Medulla oblongata (tissue), 1 donor: ENCODE data around the gene EXOSC7.

Experiments
- DNase-seq: peaks from one replicate; pipeline ENCODE4 v3.0.0-alpha.2; 2015; ENCODE audit errors: extremely low spot score

EXOSC7 gene

DNA sequence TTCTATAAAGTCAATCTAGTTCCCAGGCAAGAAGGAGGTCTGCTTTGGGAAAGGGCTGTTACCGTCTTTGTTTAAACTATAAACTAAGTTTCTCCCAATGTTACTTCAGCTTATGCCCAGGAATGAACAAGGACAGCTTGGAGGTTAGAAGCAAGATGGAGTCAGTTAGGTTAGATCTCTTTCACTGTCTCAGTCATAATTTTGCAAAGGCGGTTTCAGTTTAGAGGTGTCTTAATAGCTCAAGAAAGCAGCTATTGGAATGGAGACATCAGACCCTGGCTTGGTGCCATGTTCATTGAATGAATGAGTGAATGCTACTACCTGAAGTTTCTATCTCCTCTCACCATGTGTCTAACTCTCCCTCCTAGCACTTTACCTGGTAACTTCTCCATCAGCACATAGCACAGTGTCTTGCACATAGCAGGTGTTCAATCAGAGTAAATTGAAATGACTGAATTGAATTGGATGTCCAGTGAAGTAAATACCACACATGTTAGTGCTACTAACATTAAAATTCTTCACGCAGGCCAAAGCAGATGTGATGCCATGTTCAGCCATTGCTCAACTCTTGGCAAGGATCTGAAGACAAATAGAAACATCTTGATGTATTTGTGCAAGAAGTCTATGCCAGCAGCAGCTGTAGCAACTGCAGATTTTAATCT is 78.3 kb downstream of the EXOSC7 start:
- no peak for DNase-seq

DNA sequence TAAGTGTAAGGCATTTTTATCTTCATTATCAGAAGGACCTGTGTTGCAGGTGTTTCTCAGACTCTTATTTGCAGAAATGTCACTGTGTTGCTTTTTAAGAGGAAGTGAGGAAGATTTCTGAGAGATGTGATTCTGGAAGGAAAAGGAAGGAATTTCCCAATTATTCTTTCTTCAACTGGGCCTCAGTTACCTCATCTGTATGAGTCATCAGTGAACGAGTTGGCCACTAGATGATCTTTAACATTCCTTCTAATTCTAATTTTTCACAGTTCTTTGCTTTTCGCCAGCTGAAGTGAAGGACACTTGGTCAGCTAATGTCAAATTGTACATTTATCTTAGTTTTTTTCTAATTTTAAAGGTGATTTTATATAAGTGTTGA is 79.0 kb downstream of the EXOSC7 start:
- DNase-seq, result no peak

DNA sequence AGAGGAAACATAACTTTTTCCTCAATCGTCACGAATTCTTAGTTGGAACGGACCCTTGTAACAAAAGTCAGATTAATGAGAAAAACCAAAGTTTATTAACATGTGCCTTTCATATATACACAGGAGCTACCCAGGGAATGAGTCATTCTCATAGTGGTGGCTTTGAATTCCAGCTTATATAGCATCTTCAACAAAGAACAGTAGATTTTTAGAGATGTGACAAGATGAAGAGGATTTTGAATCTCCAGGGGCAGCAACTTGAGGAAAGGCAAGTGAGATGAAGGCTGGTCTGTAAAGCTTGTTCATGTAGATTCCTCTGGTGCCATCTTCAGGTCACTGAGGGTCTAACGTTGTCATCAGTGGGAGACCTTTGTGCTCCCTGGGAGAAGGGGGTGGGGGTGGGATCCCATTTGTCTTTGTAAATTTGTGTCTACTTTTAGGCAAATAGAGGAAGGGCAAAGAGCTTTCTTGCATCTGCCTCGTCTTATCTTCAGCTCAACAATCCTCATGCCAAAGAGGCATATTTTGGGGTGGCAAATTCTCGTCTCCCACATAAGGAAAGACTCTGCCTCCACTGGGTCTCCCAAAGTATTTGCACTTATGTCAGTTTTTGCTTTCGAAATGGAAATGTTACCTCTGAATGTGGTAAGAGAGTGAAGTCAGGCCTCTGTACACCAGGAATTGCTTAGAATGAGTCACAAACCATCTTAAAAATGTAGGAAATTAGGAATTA is 79.5 kb downstream of the EXOSC7 start:
- no peak for DNase-seq

DNA sequence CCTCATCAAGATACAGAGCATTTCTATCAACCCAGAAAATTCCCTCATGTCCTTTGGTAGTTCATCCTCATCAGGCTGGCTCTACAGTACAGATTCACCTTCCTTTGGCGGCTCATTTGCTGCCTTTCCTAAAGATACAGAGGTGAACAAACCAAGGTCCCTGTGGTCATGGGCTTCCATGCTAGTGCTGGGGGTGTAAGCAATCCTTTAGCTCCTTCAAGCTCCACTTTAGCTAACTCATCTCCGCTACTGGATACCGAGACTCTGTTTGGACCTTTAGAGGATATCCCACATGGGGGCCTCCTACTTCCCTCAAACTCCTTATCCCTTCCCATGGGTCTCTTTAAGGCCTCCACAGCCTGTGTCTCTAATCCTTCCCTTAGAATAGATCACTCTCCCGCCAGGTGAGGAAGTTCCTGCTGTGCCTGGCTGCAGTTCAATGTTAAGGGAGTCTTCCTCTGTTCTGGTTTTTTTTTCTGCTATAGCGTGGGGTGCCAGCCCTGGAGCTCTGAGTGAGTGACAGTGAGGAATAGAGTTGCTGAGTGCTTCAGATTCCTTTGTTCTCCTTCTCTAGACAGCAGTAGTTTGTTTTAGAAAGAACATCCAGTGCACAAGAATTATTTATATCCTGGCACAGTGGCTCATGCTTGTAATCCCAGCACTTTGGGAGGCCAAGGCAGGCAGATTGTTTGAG is 80.7 kb downstream of the EXOSC7 start:
- no peak for DNase-seq

DNA sequence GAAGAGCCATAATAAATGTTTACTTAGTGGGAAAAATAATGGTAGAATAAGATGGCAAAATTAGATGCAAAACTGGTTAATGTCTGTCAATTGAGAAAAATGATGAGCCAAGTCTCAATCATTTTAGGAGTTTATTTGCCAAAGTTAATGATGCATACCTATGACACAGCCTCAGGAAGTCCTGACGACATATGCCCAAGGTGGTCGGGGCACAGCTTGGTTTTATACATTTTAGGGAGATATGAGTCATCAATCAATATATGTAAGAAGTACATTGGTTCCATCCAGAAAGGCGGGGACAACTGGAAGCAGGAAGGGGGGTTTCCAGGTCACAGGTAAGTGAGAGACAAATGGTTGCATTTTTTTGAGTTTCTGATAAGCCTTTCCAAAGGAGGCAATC is 81.5 kb downstream of the EXOSC7 start:
- no peak for DNase-seq

DNA sequence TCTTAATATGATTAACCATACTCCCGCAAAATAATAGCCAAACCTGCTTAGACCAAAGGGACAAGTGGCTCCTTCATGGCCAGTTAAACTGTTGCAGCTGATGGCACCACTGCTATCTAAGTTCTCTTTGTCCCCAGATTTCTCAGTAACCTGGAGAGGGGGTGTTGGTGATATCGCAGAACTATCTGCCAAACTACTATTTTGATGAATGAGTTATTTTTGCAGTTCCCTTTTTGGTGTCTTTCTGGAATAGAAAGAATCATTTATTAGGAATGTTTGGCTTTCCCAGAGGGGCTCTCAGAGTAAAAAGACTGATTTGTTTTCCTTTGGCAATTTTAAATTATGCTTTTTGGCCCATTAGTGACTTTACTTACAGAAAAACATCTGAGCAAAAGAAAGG is 83.1 kb downstream of the EXOSC7 start:
- no peak for DNase-seq

DNA sequence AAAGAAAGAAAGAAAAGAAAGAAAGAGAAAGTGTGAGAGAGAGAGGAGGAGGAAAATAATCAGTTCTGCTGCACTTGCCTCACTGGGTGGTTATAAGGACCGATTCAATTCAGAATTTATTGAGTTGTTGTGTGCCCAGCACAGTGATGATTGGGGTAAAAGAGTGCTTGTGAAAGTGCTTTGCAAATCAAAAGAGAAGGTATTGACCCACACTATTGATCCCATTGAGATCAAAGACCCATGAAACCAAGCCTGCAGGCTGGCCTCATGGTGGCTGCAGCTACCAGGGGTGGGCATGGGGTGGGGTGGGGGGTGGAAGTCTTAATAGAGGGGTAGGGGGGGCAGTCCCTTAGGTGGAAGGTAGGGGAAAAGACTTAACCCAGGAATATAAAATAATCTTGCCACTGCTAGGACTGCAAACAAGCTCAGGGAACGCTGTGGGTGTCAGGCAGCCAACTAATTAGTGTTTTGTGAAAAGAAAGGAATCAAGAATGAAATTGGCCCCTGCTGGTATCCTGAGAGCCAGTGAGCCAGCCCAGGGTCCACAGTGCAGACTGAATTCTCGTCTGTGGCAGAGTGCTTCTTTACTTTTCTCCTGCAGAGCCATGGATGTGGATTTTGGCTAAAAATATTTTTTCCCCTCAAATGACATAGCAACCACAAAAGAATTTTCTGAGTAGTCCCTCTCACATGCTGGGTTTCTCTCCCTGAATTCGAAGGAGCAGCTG is 84.3 kb downstream of the EXOSC7 start:
- DNase-seq, result no peak
